Activated CD4-positive, alpha-beta T cell treated with anti-CD3 and anti-CD28 coated beads for 1 hour (primary cell): ENCODE results near the gene KRTAP10-7.
A peak's percentile ranks its signal among the peaks of the same experiment; 100 is the strongest.
"Not testable (repeated sequence)": the region's sequence is repeated elsewhere in the genome, so short reads cannot be mapped to it uniquely, and the experiment has no call there.

Experiments
- DNase-seq: peaks from one replicate; pipeline ENCODE4 v3.0.0-alpha.2; 2020

The KRTAP10-7 gene

DNA sequence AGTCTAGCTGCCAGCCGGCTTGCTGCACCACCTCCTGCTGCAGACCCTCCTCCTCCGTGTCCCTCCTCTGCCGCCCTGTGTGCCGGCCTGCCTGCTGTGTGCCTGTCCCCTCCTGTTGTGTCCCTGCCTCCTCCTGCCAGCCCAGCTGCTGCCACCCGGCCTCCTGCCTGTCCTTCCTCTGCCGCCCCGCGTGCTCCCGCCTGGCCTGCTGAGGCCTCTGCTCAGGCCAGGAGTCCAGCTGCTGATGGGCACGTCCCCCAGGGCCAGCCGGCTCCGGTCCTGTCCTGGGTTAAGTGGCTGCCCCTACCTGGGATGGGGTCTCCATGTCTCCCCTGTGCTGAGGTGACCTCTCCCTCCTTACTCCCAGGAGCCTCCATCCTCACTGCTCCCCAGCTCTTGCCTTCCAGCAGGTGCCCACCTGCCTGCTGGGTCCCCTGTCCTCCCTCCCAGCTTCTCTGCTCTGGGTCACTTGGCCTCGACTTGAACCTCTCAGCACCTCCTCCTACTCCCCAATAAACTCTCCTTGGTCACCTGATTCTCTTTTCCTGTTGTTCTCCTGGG, 12.4 kb downstream of the KRTAP10-7 start:
- DNase-seq, result no peak

DNA sequence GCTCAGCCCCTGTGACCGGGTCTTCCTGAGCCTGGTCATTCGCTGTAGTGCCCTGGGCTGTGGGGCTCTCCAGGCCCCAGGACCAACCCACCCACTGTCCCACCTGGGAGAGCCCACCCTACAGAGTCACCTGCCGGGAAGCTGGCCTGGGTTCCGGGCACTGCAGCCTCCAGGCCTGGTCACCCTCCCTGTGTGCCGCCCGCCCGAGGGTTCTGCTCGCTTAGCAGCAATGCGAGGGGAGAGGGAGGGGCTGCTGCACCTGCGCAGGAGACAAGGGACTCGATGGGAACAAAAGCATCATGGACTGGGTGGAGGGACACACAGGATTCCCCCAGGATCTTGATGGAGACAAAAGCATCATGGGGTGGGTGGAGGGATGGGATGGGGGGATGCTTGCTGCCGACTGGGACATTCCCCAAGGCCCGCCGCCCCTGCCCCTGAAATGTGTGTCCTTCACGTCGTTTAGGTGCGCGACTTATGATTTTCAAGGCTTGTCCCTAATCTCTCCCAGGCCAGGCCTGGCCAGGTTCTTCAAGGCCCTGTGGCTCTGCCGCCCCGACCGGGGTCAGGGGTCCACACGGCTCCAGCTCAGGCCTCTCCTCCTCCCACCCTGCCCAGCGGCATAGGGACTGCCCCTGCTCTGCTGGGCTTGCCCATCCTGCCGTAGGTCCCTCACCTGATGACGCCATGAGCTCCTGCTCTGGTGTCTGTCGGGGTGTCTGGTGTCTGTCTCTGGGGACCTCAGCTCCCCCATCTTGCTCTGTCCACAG, 13.2 kb downstream of the KRTAP10-7 start:
- DNase-seq, result no peak

DNA sequence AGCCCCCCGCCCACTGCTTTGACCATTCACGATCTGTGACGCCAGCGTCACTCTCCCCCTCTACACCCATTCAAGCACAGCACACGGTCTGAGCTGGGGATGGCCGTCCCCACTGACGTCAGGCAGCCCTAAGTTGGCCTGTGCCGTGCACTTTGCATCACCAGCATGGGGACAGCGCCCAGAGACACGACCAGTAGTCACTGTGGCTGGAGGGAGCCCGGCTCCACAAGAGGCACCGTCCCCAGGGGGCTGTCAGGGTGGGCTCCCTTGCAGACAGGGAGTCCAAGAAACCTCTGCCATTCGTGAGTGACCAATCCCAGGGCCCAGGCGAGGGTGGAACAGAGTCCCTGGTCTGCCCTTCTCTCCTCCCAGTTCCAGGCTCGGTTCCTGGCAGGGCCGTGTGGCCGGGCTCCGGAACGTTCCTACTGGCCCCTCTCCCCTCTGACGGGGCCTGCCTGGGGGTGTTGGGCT, 13.8 kb downstream of the KRTAP10-7 start:
- no peak for DNase-seq

- DNase-seq, result no peak
These were observed 14.6 kb downstream of the KRTAP10-7 start for GRCh38 chr21:44614961-44615391.

GRCh38 chr21:44615466-44615865, 15.1 kb downstream of the KRTAP10-7 start:
- DNase-seq, result no peak

GRCh38 chr21:44615911-44616590, 15.7 kb downstream of the KRTAP10-7 start:
- DNase-seq, result no peak

GRCh38 chr21:44616591-44616926, 16.2 kb downstream of the KRTAP10-7 start:
- no peak for DNase-seq

- DNase-seq, result no peak
These were observed 16.7 kb downstream of the KRTAP10-7 start for GRCh38 chr21:44617071-44617501.

GRCh38 chr21:44618504-44618903, 18.1 kb downstream of the KRTAP10-7 start:
- no peak for DNase-seq

DNA sequence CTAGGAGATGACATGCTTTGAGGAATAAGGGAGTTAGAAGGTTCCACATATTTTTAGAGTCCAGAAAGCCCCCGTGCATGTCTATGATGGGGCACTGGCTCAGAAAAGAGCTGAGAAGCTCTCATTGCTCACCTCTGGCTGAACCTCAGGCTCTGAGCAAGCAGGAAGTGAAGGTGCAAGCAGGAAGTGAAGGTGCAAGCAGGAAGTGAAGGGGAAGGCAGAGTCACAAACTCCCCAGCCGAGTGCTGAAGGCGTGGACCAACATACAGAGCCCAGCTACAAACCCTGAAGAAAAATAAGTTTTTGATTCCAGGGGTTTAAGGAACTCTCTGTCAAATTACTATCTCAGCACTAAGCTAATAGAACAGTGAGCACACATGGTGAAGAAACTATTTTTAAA, 18.5 kb downstream of the KRTAP10-7 start:
- DNase-seq, result peak; percentile 45

- no peak for DNase-seq
These were observed 19.5 kb downstream of the KRTAP10-7 start for GRCh38 chr21:44619886-44620285.

- DNase-seq, result no peak
These were observed 23.2 kb downstream of the KRTAP10-7 start for GRCh38 chr21:44623575-44623974.

GRCh38 chr21:44625756-44626155, 25.4 kb downstream of the KRTAP10-7 start:
- no peak for DNase-seq

DNA sequence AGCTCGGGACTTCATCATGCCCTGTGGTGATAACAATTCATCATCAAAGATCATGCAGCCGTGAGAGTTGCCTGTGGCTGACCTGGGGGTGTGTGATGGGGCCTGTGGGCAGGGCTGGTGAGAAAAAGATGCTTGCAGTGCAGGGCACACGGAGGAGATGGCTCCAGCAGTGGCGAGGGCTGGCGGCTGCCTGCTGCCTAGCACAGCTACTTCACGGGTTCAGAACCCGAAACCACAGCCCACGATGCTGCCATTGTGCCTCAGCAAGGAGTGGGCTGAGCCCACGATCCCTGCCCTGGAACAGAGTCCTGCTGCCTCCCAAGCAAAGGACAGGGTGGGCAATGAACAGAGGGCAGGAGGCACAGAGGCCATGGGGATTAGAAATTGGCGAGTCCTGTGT, 25.9 kb downstream of the KRTAP10-7 start:
- DNase-seq, result no peak

GRCh38 chr21:44626673-44627143, 26.3 kb downstream of the KRTAP10-7 start, which contains the start of gene KRTAP10-9:
KRTAP10-9 (plus strand) TSS chr21:44627093; CDS start chr21:44627172, 79 bp downstream.
- no peak for DNase-seq

GRCh38 chr21:44627181-44627822, 26.9 kb downstream of the KRTAP10-7 start:
- DNase-seq, result not testable (repeated sequence)

GRCh38 chr21:44627831-44628233, 27.4 kb downstream of the KRTAP10-7 start:
- not testable (repeated sequence) for DNase-seq

DNA sequence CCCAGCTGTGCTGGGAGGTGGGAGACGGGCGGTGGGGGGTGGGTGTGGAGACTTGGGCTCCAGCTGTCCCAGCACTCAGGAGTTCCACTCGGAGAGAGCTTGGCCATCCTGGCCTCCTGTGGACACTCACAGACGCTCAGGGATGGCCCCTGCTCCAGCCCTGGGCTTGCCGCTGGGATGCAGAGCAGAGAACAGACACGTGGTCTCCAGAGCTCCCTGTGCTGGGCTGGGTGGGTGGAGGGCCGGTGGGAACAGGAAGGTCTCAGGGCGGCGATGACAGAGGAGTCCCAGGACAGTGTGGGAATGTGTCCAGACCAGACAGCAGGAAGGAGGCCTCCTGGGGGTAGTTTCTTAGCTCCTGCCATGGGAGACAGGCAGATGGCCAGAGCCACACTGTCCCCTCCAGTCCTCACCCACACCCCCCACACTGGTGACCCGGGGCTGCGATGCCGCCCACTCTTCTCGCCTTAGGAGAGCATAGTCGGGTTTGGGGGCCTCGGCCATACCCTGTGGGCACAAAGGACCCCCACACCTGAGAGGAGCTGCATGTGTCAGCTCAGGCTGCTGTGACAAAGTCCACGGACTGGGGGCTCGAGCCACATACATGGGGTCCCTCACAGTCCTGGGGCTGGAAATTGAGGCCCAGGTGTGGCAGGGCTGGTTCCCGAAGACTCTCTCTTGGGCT, 28.5 kb downstream of the KRTAP10-7 start:
- DNase-seq, result no peak

GRCh38 chr21:44630440-44630839, 30.0 kb downstream of the KRTAP10-7 start:
- no peak for DNase-seq

DNA sequence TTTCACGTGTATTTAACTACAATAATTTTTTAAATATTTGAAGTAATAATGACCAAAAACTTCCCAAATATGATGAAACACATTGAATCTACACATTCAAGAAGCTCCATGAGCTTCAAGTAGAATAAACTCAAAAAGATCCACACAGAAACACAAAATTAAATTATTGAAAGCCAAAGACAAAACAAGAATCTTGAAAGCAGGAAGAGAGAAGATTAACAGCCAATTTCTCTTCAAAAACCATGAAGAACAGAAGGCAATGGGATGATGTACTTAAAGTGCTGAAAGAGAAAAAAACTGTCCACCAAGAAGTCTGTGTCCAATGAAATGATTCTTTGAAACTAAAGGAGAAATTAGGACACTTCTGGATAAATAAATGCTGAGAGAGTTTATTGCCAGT, 31.7 kb downstream of the KRTAP10-7 start:
- DNase-seq, result no peak

GRCh38 chr21:44636209-44637017, 36.0 kb downstream of the KRTAP10-7 start:
- DNase-seq, result no peak
